ENCODE data around the gene NT5DC3.

The NT5DC3 gene

DNA sequence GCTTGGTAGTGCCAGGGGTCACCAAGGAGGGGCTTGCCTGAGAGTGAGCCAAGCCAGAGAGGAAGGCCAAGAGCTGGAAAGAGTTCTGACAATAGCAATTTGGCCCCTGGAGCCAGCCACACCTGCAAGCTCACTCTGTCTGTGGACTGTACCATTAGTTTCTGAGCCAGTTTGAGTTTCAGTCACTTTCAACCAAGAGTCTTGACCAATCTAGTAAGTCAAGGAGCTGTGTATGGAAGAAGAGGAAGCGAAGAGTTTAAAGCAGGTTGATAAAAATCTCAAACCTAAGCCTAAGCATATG, 38.5 kb downstream of the NT5DC3 start:
- H3K27me3 Mint-ChIP-seq, result no peaks in the 10 kb centered on the region
- peaks cover 6% of the 10 kb centered on the region for H3K4me1 Mint-ChIP-seq
- H3K9me3 Mint-ChIP-seq, result no peaks in the 10 kb centered on the region
- no peak overlapping the region for H3K4me3 Mint-ChIP-seq
- DNase-seq, result no peak
- peaks cover 5% of the 10 kb centered on the region for H3K36me3 Mint-ChIP-seq
- CTCF ChIA-PET, result no interaction called here
- H3K27ac Mint-ChIP-seq, result no peak overlapping the region

GRCh38 chr12:103801709-103802585, 39.1 kb downstream of the NT5DC3 start:
- H3K27ac Mint-ChIP-seq, result no peak overlapping the region
- DNase-seq, result no peak
- H3K27me3 Mint-ChIP-seq, result no peaks in the 10 kb centered on the region
- no peak overlapping the region for H3K4me3 Mint-ChIP-seq
- H3K9me3 Mint-ChIP-seq, result no peaks in the 10 kb centered on the region
- CTCF ChIA-PET, result no interaction called here
- H3K36me3 Mint-ChIP-seq, result peaks cover 7% of the 10 kb centered on the region
- peaks cover 6% of the 10 kb centered on the region for H3K4me1 Mint-ChIP-seq

DNA sequence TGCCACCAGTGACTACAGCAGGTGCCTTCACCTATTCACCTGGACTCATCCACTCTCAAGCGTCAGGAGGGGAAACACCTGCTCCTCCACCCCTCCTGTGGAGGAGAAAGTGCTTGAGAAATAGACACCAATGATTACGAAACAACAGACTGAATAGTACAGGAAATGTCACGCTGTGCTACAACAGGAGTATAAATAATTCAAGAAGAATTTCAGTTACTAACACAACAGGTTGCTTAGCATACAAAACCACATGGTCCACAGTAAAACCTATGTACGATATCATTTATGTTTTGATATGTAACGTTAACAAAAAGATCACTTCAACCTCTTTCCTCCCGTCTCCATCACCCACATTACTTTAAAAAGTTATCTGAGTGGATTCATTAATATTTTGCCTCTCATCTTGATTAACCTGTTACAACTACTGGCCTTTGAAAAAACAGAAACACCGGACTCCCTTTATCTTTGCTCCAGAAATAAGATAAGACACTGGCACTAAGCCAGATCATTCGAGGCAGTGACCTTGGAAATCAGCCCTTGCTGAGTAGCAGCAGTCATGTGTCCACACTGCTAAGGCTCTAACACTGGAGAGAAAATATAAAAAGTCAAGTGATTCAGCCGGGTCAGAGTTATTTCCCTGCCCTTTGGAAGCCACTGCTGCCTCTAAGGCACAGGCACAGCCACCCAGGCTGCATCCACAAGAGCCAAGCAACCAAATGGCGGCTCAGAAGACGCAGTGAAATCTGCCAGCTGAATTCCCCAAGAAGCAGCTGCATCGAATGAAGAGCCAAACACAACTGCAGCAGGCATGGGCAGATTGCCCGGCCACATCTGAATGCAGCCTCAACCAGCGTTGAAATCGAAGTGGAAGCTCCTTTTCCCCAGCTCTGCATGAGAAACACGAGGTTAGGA, 40.9 kb downstream of the NT5DC3 start:
- H3K27me3 Mint-ChIP-seq, result no peaks in the 10 kb centered on the region
- no peak overlapping the region for H3K4me3 Mint-ChIP-seq
- CTCF ChIA-PET, result no interaction called here
- no peak for DNase-seq
- H3K9me3 Mint-ChIP-seq, result no peaks in the 10 kb centered on the region
- peaks cover 6% of the 10 kb centered on the region for H3K36me3 Mint-ChIP-seq
- H3K4me1 Mint-ChIP-seq, result peaks cover 6% of the 10 kb centered on the region
- no peak overlapping the region for H3K27ac Mint-ChIP-seq

DNA sequence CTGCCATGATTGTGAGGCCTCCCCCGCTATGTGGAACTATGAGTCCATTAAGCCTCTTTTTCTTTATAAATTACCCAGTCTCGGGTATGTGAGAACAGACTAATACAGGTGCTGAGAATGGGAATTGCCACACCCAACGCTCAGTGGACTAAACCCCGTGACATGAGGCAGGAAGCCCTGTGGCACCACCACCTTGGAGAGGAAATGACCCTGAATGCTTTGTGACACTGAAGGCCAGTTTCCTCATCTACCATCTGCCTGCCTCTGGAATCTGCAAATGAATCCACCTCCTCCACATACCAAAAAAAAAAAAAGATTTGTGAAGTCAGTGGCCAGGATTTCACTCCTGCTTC, 41.6 kb downstream of the NT5DC3 start:
- Mint-ChIP-seq H3K9me3 (no peaks in the 10 kb centered on the region), H3K27me3 (no peaks in the 10 kb centered on the region), H3K4me1 (peaks cover 6% of the 10 kb centered on the region), H3K4me3 (no peak overlapping the region), H3K36me3 (peaks cover 6% of the 10 kb centered on the region), H3K27ac (no peak overlapping the region)
- CTCF ChIA-PET, result no interaction called here
- DNase-seq, result no peak

- CTCF ChIA-PET, result no interaction called here
- Mint-ChIP-seq H3K4me3 (no peak overlapping the region), H3K36me3 (peaks cover 6% of the 10 kb centered on the region), H3K27ac (no peak overlapping the region), H3K27me3 (no peaks in the 10 kb centered on the region), H3K9me3 (no peaks in the 10 kb centered on the region), H3K4me1 (peaks cover 6% of the 10 kb centered on the region)
- DNase-seq, result no peak
Measured at GRCh38 chr12:103798586-103798985, 42.4 kb downstream of the NT5DC3 start.

- CTCF ChIA-PET, result no interaction called here
- Mint-ChIP-seq H3K27ac (no peak overlapping the region), H3K4me1 (peaks cover 2% of the 10 kb centered on the region)
Measured at GRCh38 chr12:103794309-103795213, 46.5 kb downstream of the NT5DC3 start.

GRCh38 chr12:103793512-103794045, 47.5 kb downstream of the NT5DC3 start:
- CTCF ChIA-PET, result no interaction called here
- DNase-seq, result no peak
- H3K27ac Mint-ChIP-seq, result no peak overlapping the region
- no peaks in the 10 kb centered on the region for H3K9me3 Mint-ChIP-seq
- H3K36me3 Mint-ChIP-seq, result peaks cover 4% of the 10 kb centered on the region
- H3K27me3 Mint-ChIP-seq, result no peaks in the 10 kb centered on the region
- H3K4me3 Mint-ChIP-seq, result no peak overlapping the region
- no peaks in the 10 kb centered on the region for H3K4me1 Mint-ChIP-seq

More at GRCh38 chr12:103794309-103795213, 46.5 kb downstream of the NT5DC3 start:
- no peaks in the 10 kb centered on the region for H3K9me3 Mint-ChIP-seq
- H3K36me3 Mint-ChIP-seq, result peaks cover 4% of the 10 kb centered on the region
- no peaks in the 10 kb centered on the region for H3K27me3 Mint-ChIP-seq
- H3K4me3 Mint-ChIP-seq, result no peak overlapping the region
- DNase-seq, result no peak

DNA sequence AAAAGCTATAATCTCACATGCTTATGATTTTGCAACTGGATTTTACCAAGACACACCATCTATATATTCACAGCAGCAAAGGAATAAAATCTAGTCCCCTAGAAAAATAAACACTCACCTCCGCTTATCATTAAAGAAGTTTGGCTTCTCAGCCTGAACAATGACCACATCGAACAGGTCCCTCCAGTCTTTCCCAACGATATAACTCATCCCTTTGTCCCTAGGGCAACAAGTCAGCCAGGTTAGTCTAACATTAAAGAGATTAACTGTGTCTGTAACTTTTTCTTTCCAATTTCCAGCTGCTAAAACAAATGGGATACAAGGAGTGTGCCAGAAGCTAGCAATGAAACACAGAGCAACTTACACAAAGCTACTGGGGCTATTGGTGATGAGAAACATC, 48.0 kb downstream of the NT5DC3 start:
- no peak for DNase-seq
- Mint-ChIP-seq H3K36me3 (peaks cover 4% of the 10 kb centered on the region), H3K4me1 (no peaks in the 10 kb centered on the region), H3K27ac (no peak overlapping the region), H3K27me3 (no peaks in the 10 kb centered on the region), H3K9me3 (no peaks in the 10 kb centered on the region), H3K4me3 (no peak overlapping the region)
- CTCF ChIA-PET, result no interaction called here

- Mint-ChIP-seq H3K4me1 (no peaks in the 10 kb centered on the region), H3K36me3 (no peaks in the 10 kb centered on the region), H3K9me3 (no peaks in the 10 kb centered on the region), H3K27me3 (no peaks in the 10 kb centered on the region), H3K27ac (no peak overlapping the region), H3K4me3 (no peak overlapping the region)
- CTCF ChIA-PET, result no interaction called here
- DNase-seq, result no peak
Measured at GRCh38 chr12:103791350-103791920, 49.6 kb downstream of the NT5DC3 start.

DNA sequence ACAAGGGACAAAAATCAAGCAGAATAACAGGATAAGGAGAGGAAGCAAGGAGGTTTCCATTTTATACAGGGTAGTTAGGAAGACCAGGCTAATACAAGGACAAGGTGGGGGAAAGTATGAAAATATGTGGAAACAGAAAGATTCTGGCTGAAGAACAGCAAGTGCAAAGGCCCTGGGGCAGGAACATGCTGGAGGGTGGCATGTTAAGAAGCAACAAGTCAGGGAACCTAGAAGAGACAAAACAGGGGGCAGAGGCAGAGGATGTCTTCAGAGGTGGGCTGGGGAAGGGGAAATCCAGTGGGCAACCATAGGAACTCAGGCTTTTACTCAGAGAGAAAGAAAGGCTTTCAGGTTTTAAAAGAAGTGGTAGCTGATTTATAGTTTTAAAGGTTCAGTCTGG, 54.8 kb downstream of the NT5DC3 start:
- peaks cover 5% of the 10 kb centered on the region for H3K36me3 Mint-ChIP-seq
- CTCF ChIA-PET, result no interaction called here
- H3K4me3 Mint-ChIP-seq, result no peak overlapping the region

GRCh38 chr12:103785243-103786031, 55.6 kb downstream of the NT5DC3 start:
- H3K27ac Mint-ChIP-seq, result no peak overlapping the region
- CTCF ChIA-PET, result no interaction called here

More for the DNA sequence above, 54.8 kb downstream of the NT5DC3 start:
- H3K27me3 Mint-ChIP-seq, result no peaks in the 10 kb centered on the region
- H3K27ac Mint-ChIP-seq, result no peak overlapping the region
- no peak for DNase-seq
- no peaks in the 10 kb centered on the region for H3K9me3 Mint-ChIP-seq
- H3K4me1 Mint-ChIP-seq, result no peaks in the 10 kb centered on the region

DNA sequence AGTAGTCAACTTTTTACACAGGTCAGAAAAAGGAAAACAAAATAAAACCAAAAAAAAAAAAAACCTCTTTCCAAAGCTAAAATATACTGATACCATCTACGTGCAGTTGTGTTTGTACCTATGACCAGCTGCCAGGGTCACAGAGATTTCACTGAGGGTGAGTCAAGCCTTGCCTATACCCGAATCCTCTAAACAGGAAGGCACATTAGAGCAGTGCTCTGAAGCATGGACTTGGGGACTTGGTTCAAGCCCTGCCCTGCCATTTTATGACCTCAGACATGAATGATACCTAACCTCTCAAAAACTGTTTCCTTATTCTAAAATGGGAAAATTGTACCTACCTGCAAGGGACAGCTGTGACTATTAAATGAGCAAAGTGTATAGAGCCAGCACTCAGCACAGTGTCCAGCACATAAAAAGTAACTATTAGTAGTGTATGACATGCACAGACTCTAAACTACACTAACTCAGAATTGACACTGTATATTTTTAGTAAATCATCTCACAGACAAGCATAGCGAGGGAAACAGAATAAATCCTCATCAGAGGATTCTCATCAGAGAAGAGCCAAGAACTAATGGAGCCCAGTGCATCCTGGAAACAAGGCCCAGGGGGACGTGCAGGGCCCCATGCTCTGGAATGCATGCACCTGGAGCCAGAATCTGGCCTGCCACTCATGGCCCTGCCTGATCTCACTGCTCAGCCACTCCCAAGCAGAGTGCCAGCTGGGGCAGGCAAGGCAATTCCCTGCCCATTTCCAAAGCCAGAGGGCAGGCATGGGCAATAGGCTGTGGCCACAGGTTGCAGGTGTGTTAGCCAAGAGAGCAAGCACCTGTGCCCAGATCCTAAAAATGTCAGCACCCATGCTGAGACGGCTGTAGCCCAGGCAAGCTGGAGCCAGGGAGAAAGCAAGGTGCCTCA, 57.0 kb downstream of the NT5DC3 start:
- DNase-seq, result no peak
- H3K4me3 Mint-ChIP-seq, result no peak overlapping the region
- H3K9me3 Mint-ChIP-seq, result no peaks in the 10 kb centered on the region
- no peaks in the 10 kb centered on the region for H3K4me1 Mint-ChIP-seq
- no peak overlapping the region for H3K27ac Mint-ChIP-seq
- no peaks in the 10 kb centered on the region for H3K27me3 Mint-ChIP-seq
- peaks cover 5% of the 10 kb centered on the region for H3K36me3 Mint-ChIP-seq
- CTCF ChIA-PET, result no interaction called here

More at GRCh38 chr12:103785243-103786031, 55.6 kb downstream of the NT5DC3 start:
- Mint-ChIP-seq H3K4me3 (no peak overlapping the region), H3K4me1 (no peaks in the 10 kb centered on the region), H3K27me3 (no peaks in the 10 kb centered on the region), H3K36me3 (peaks cover 5% of the 10 kb centered on the region), H3K9me3 (no peaks in the 10 kb centered on the region)
- DNase-seq, result no peak
